Measurements from ENCODE around the gene AP4S1. TPM values are rescaled to one million over a fixed set of nuclear protein-coding genes. Genes with fewer than 3 reads are reported as not detected.

The AP4S1 gene
- total and polyA plus RNA-seq, 2 of the 8 experiments (the other 6 are each of a cell fraction or from before 2014, with no cell fraction given), result 2.8 to 9.9 TPM

DNA sequence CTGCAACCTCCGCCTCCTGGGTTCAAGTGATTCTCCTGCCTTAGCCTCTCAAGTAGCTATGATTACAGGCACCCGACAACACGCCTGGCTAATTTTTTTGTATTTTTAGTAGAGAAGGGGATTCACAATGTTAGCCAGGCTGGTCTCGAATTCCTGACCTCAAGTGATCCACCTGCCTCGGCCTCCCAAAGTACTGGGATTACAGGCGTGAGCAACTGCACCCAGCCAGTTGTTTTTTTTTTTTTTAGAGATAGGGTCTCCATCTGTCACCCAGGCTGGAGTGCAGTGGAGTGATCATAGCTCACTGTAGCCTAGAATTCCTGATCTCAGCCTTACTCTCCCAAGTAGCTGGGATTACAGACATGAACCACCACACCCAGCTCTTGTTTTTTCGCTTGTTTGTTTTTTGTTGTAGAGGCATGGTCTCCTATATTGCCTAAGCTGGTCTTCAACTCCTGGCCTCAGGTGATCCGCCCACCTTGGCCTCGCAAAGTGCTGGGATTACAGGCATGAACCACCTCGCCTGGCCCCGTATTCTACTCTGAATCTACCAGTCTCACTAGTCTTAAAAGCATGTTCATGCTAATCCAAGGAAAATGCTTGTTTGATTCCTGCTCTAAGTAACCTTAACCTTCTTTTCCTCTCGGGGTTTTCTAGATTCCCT is 32.4 kb downstream of the AP4S1 start (continued):
- TF ChIP-seq, protein P1, sequence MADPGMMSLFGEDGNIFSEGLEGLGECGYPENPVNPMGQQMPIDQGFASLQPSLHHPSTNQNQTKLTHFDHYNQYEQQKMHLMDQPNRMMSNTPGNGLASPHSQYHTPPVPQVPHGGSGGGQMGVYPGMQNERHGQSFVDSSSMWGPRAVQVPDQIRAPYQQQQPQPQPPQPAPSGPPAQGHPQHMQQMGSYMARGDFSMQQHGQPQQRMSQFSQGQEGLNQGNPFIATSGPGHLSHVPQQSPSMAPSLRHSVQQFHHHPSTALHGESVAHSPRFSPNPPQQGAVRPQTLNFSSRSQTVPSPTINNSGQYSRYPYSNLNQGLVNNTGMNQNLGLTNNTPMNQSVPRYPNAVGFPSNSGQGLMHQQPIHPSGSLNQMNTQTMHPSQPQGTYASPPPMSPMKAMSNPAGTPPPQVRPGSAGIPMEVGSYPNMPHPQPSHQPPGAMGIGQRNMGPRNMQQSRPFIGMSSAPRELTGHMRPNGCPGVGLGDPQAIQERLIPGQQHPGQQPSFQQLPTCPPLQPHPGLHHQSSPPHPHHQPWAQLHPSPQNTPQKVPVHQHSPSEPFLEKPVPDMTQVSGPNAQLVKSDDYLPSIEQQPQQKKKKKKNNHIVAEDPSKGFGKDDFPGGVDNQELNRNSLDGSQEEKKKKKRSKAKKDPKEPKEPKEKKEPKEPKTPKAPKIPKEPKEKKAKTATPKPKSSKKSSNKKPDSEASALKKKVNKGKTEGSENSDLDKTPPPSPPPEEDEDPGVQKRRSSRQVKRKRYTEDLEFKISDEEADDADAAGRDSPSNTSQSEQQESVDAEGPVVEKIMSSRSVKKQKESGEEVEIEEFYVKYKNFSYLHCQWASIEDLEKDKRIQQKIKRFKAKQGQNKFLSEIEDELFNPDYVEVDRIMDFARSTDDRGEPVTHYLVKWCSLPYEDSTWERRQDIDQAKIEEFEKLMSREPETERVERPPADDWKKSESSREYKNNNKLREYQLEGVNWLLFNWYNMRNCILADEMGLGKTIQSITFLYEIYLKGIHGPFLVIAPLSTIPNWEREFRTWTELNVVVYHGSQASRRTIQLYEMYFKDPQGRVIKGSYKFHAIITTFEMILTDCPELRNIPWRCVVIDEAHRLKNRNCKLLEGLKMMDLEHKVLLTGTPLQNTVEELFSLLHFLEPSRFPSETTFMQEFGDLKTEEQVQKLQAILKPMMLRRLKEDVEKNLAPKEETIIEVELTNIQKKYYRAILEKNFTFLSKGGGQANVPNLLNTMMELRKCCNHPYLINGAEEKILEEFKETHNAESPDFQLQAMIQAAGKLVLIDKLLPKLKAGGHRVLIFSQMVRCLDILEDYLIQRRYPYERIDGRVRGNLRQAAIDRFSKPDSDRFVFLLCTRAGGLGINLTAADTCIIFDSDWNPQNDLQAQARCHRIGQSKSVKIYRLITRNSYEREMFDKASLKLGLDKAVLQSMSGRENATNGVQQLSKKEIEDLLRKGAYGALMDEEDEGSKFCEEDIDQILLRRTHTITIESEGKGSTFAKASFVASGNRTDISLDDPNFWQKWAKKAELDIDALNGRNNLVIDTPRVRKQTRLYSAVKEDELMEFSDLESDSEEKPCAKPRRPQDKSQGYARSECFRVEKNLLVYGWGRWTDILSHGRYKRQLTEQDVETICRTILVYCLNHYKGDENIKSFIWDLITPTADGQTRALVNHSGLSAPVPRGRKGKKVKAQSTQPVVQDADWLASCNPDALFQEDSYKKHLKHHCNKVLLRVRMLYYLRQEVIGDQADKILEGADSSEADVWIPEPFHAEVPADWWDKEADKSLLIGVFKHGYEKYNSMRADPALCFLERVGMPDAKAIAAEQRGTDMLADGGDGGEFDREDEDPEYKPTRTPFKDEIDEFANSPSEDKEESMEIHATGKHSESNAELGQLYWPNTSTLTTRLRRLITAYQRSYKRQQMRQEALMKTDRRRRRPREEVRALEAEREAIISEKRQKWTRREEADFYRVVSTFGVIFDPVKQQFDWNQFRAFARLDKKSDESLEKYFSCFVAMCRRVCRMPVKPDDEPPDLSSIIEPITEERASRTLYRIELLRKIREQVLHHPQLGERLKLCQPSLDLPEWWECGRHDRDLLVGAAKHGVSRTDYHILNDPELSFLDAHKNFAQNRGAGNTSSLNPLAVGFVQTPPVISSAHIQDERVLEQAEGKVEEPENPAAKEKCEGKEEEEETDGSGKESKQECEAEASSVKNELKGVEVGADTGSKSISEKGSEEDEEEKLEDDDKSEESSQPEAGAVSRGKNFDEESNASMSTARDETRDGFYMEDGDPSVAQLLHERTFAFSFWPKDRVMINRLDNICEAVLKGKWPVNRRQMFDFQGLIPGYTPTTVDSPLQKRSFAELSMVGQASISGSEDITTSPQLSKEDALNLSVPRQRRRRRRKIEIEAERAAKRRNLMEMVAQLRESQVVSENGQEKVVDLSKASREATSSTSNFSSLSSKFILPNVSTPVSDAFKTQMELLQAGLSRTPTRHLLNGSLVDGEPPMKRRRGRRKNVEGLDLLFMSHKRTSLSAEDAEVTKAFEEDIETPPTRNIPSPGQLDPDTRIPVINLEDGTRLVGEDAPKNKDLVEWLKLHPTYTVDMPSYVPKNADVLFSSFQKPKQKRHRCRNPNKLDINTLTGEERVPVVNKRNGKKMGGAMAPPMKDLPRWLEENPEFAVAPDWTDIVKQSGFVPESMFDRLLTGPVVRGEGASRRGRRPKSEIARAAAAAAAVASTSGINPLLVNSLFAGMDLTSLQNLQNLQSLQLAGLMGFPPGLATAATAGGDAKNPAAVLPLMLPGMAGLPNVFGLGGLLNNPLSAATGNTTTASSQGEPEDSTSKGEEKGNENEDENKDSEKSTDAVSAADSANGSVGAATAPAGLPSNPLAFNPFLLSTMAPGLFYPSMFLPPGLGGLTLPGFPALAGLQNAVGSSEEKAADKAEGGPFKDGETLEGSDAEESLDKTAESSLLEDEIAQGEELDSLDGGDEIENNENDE (IDR thresholded peaks at IDR 0.05; ENCODE audit: insufficient replicate concordance, low read length), result no peak
- TF ChIP-seq BRCA1 (IDR thresholded peaks at IDR 0.05; ENCODE audit: low read depth, low read length), result no peak
- no peak for TF ChIP-seq HDAC6 (IDR thresholded peaks at IDR 0.05; ENCODE audit: low read depth, low read length)
